Measurements from ENCODE around the gene TAF3.

The TAF3 gene

DNA sequence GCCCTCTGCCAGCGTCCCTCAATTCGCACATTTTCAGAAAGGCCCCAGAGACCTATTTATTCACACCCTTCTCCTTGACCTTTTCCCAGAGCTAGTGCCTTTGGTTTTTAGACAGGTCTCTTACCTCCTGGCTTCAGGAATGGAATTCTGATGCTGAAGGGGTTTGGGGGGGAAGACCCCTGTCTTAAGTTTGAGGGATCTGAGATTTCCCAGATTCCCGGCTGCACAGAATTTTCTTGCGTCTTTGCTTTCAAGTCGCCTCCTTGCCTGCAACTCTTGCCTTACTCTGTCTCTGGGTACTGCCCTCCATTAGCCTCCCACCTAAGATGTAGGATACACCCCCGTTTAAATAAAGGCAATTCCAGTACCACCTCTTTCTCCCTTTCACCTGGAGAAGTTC is 238.1 kb downstream of the TAF3 start:
- H3K79me2 ChIP-seq = peaks cover 68% of the 10 kb centered on the region
- H3K9ac ChIP-seq = peak overlapping the region; percentile 98
- peak overlapping the region; percentile 98 for H3K27ac ChIP-seq
- H2AFZ ChIP-seq = no peak overlapping the region
- peak overlapping the region; percentile 88 for H3K4me2 ChIP-seq (ENCODE audit: low read length)
- H3K4me3 ChIP-seq (ENCODE audit: low read depth, low read length) = peak overlapping the region; percentile 79
- H3K9me3 ChIP-seq (ENCODE audit: control insufficient read depth, low read length) = no peaks in the 10 kb centered on the region
- H3K36me3 ChIP-seq (ENCODE audit: control insufficient read depth, insufficient read depth, low read length) = peaks cover 28% of the 10 kb centered on the region
- no peak for TF ChIP-seq CTCF (IDR thresholded peaks at IDR 0.05)
- no peaks in the 10 kb centered on the region for H3K4me1 ChIP-seq
- no peaks in the 10 kb centered on the region for H3K27me3 ChIP-seq (ENCODE audit: control insufficient read depth, insufficient read depth, low read length)

GRCh38 chr10:8056871-8057331 is 238.6 kb downstream of the TAF3 start:
- peaks cover 30% of the 10 kb centered on the region for H3K36me3 ChIP-seq (ENCODE audit: control insufficient read depth, insufficient read depth, low read length)
- peak overlapping the region; percentile 79 for H3K4me3 ChIP-seq (ENCODE audit: low read depth, low read length)
- H3K79me2 ChIP-seq = peaks cover 71% of the 10 kb centered on the region
- H3K27ac ChIP-seq = peak overlapping the region; percentile 98
- no peak overlapping the region for H2AFZ ChIP-seq
- TF ChIP-seq CTCF (IDR thresholded peaks at IDR 0.05) = no peak
- H3K9ac ChIP-seq = peak overlapping the region; percentile 98
- no peaks in the 10 kb centered on the region for H3K27me3 ChIP-seq (ENCODE audit: control insufficient read depth, insufficient read depth, low read length)
- H3K9me3 ChIP-seq (ENCODE audit: control insufficient read depth, low read length) = no peaks in the 10 kb centered on the region
- H3K4me2 ChIP-seq (ENCODE audit: low read length) = peak overlapping the region; percentile 88
- H3K4me1 ChIP-seq = no peaks in the 10 kb centered on the region

DNA sequence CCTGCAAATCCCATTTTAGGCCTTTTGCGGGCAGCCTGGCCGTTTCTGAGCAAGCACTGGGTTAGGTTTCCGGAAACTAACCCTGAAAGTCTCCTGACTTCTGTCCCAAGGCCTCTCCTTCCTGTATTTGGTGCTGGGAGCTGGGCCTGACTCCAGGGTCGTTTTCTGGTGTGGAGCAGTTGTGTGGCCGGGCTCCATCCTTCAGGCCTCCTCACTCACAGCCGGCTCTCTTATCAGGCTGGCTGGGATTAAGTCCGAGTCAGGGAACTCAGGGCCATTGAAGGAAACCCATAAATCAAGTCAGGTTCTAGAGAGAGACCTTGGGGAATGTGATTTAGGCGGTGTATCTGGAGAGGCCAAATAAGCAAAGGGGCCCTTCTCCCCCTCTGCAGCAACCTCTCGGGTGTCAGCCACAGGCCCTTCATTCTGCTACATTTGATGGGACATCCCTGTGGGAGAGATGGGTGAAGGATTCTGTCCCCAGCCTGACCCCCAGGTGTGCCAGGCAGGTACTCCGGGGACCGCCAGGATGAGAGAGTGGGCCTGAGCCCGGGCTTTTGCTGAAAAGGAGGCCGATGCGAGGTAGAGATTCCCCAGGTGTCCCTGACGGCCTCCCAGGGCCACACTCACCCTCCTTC is 239.4 kb downstream of the TAF3 start:
- TF ChIP-seq CTCF (IDR thresholded peaks at IDR 0.05) = no peak
- no peaks in the 10 kb centered on the region for H3K9me3 ChIP-seq (ENCODE audit: control insufficient read depth, low read length)
- H3K27ac ChIP-seq = peak overlapping the region; percentile 98
- no peaks in the 10 kb centered on the region for H3K27me3 ChIP-seq (ENCODE audit: control insufficient read depth, insufficient read depth, low read length)
- H3K4me1 ChIP-seq = no peaks in the 10 kb centered on the region
- peaks cover 33% of the 10 kb centered on the region for H3K36me3 ChIP-seq (ENCODE audit: control insufficient read depth, insufficient read depth, low read length)
- H3K9ac ChIP-seq = peak overlapping the region; percentile 78
- H3K4me3 ChIP-seq (ENCODE audit: low read depth, low read length) = peak overlapping the region; percentile 79
- no peak overlapping the region for H2AFZ ChIP-seq
- H3K79me2 ChIP-seq = peaks cover 73% of the 10 kb centered on the region
- H3K4me2 ChIP-seq (ENCODE audit: low read length) = peak overlapping the region; percentile 88

DNA sequence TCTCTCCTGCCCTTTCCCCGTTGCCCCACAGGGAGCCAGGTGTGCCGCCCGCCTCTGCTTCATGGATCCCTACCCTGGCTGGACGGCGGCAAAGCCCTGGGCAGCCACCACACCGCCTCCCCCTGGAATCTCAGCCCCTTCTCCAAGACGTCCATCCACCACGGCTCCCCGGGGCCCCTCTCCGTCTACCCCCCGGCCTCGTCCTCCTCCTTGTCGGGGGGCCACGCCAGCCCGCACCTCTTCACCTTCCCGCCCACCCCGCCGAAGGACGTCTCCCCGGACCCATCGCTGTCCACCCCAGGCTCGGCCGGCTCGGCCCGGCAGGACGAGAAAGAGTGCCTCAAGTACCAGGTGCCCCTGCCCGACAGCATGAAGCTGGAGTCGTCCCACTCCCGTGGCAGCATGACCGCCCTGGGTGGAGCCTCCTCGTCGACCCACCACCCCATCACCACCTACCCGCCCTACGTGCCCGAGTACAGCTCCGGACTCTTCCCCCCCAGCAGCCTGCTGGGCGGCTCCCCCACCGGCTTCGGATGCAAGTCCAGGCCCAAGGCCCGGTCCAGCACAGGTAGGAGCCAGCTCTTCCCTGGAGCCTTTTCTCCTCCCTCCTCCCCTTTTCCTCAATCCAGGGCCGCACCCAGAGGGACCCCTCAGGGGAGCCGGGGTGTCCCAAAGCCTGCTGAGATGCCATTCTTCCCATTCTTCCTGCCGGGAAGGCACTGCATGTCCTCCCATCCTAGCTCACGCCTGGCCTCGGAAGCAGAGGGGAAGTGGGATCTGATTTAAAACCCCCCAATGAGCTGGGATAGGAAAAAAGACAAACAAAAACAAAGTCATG is 240.2 kb downstream of the TAF3 start:
- H3K4me1 ChIP-seq = no peaks in the 10 kb centered on the region
- no peak overlapping the region for H2AFZ ChIP-seq
- H3K27ac ChIP-seq = peak overlapping the region; percentile 98
- H3K9me3 ChIP-seq (ENCODE audit: control insufficient read depth, low read length) = no peaks in the 10 kb centered on the region
- peak overlapping the region; percentile 88 for H3K4me2 ChIP-seq (ENCODE audit: low read length)
- H3K9ac ChIP-seq = peak overlapping the region; percentile 78
- no peak for TF ChIP-seq CTCF (IDR thresholded peaks at IDR 0.05)
- H3K4me3 ChIP-seq (ENCODE audit: low read depth, low read length) = peak overlapping the region; percentile 79
- H3K27me3 ChIP-seq (ENCODE audit: control insufficient read depth, insufficient read depth, low read length) = no peaks in the 10 kb centered on the region
- H3K36me3 ChIP-seq (ENCODE audit: control insufficient read depth, insufficient read depth, low read length) = peaks cover 33% of the 10 kb centered on the region
- H3K79me2 ChIP-seq = peaks cover 80% of the 10 kb centered on the region
